IMR-90 (cell line): ENCODE measurements around the gene MYOF.

ENCODE experiments used
- BHLHE40 ChIP-seq: fragments of 150-350 bp; IDR thresholded peaks from 2 replicates; pipeline ENCODE4 v1.6.1; 2016; ENCODE audit warnings: mild to moderate bottlenecking, low read depth, low read length
- CEBPB ChIP-seq: IDR thresholded peaks from 2 replicates; pipeline ENCODE4 v1.6.1; 2012; ENCODE audit warnings: low read depth, low read length, improper control_type of control experiment
- CTCF ChIP-seq: conservative IDR thresholded peaks from 2 replicates; pipeline ENCODE4 v1.5.1; 2012; ENCODE audit warnings: mild to moderate bottlenecking, low read depth, low read length, improper control_type of control experiment
- ELK1 ChIP-seq: fragments of 150-350 bp; IDR thresholded peaks from 2 replicates; pipeline ENCODE4 v1.6.1; 2016; ENCODE audit warnings: low read depth, mild to moderate bottlenecking, low read length, moderate library complexity, borderline replicate concordance
- POLR2A ChIP-seq: IDR thresholded peaks from 2 replicates; pipeline ENCODE4 v1.6.1; 2012; ENCODE audit warnings: mild to moderate bottlenecking, low read depth, low read length
- USF2 ChIP-seq: fragments of 150-350 bp; IDR thresholded peaks from 2 replicates; pipeline ENCODE4 v1.6.1; 2017; ENCODE audit warnings: mild to moderate bottlenecking, antibody characterized with exemption, low read length, low read depth

GRCh38 chr10:93471110-93471651 lies 11.0 kb downstream of the MYOF start:
- TF ChIP-seq USF2 (no peak), CTCF (no peak), ELK1 (no peak), BHLHE40 (no peak), POLR2A (0 out of 2 replicates have a peak, but pooled peaks have one; percentile 26), CEBPB (peak; percentile 82)
